Keratinocyte (primary cell): Measurements from ENCODE around the gene TSPAN17. TPM values are rescaled to one million over a fixed set of nuclear protein-coding genes. Genes with fewer than 3 reads are reported as not detected.
"Not testable (repeated sequence)": the region's sequence is repeated elsewhere in the genome, so short reads cannot be mapped to it uniquely, and the experiment has no call there.

Experiments used
- DNase-seq: peaks from one replicate; pipeline ENCODE4 v3.0.0-alpha.2; 2011; ENCODE audit warnings: low read depth, missing footprints, low spot score
- FAIRE-seq: peaks from 2 replicates; lab custom pipeline; 2011; peaks lifted over from hg19 to GRCh38; lab: Jason Lieb, UNC
- H2AFZ ChIP-seq: 2 replicates; pipeline ENCODE4 v1.6.0; 2012; ENCODE audit warnings: low read length, control low read depth, inconsistent platforms; ENCODE audit not compliant: control insufficient read depth
- H3K27ac ChIP-seq: 2 replicates; pipeline ENCODE4 v1.5.1; 2011; ENCODE audit warnings: low read length; ENCODE audit not compliant: control insufficient read depth, insufficient read depth
- H3K27me3 ChIP-seq: 3 replicates; pipeline ENCODE4 v1.6.0; 2011; ENCODE audit warnings: low read length; ENCODE audit not compliant: control insufficient read depth, insufficient read depth; ENCODE audit errors: extremely low read depth
- H3K36me3 ChIP-seq, 2 experiments: 2 replicates in 1 of 2; 3 replicates in 1 of 2; pipeline ENCODE4 v1.5.1; 2011; ENCODE audit warnings: low read length in 2 of 2, mild to moderate bottlenecking in 1 of 2; ENCODE audit not compliant: control insufficient read depth in 2 of 2, insufficient read depth in 2 of 2; ENCODE audit errors: extremely low read depth in 1 of 2
- H3K4me1 ChIP-seq: 3 replicates; pipeline ENCODE4 v1.5.1; 2011; ENCODE audit warnings: low read length; ENCODE audit not compliant: control insufficient read depth, insufficient read depth; ENCODE audit errors: extremely low read depth
- H3K4me2 ChIP-seq: 3 replicates; pipeline ENCODE4 v1.6.0; 2011; ENCODE audit warnings: low read depth, low read length; ENCODE audit not compliant: control insufficient read depth, insufficient read depth; ENCODE audit errors: extremely low read depth
- H3K4me3 ChIP-seq, 3 experiments: fragments of 200-600 bp in 1 of 3; sonication (generic) in 1 of 3; 2 replicates in 2 of 3; 3 replicates in 1 of 3; pipeline ENCODE4 v1.5.1; 2011 to 2016; ENCODE audit warnings: low read length in 3 of 3, mild to moderate bottlenecking in 3 of 3, control low read depth in 2 of 3, inconsistent platforms in 1 of 3, low read depth in 1 of 3, mixed read lengths in 1 of 3, mixed run types in 1 of 3, moderate library complexity in 1 of 3; ENCODE audit not compliant: control insufficient read depth in 2 of 3, insufficient read depth in 2 of 3; ENCODE audit errors: extremely low read depth in 1 of 3
- H3K79me2 ChIP-seq: 2 replicates; pipeline ENCODE4 v1.6.0; 2012; ENCODE audit warnings: low read length; ENCODE audit not compliant: control insufficient read depth, insufficient read depth
- H3K9ac ChIP-seq: 3 replicates; pipeline ENCODE4 v1.6.0; 2011; ENCODE audit warnings: low read length; ENCODE audit not compliant: control insufficient read depth, insufficient read depth; ENCODE audit errors: extremely low read depth
- H3K9me1 ChIP-seq: 3 replicates; pipeline ENCODE4 v1.6.0; 2011; ENCODE audit warnings: low read length; ENCODE audit not compliant: control insufficient read depth, insufficient read depth; ENCODE audit errors: extremely low read depth
- H3K9me3 ChIP-seq: 2 replicates; pipeline ENCODE4 v1.5.1; 2012; ENCODE audit warnings: low read depth, low read length; ENCODE audit not compliant: control insufficient read depth
- H4K20me1 ChIP-seq: 3 replicates; pipeline ENCODE4 v1.6.0; 2011; ENCODE audit warnings: low read length; ENCODE audit not compliant: control insufficient read depth, insufficient read depth; ENCODE audit errors: extremely low read depth
- CTCF ChIP-seq, 3 experiments: IDR thresholded peaks in 1 of 3; conservative IDR thresholded peaks in 1 of 3; optimal IDR thresholded peaks in 1 of 3; 2 replicates in 2 of 3; 3 replicates in 1 of 3; pipeline versions ENCODE3 to v1.5.1; 2011; ENCODE audit warnings: low read length in 3 of 3, mild to moderate bottlenecking in 3 of 3, moderate library complexity in 2 of 3, control low read depth in 1 of 3, inconsistent platforms in 1 of 3; ENCODE audit not compliant: insufficient read depth in 2 of 3; ENCODE audit errors: extremely low read depth in 1 of 3
- EZH2 ChIP-seq: IDR thresholded peaks from one replicate; pipeline ENCODE4 v1.6.1; 2012; ENCODE audit warnings: inconsistent platforms, mild to moderate bottlenecking, low read length, moderate library complexity
- dilution Hi-C: fragments of 300-500 bp; cut with MboI; formaldehyde crosslinking; loops from one replicate; pipeline ENCODE4 v1.7.0; 2020; ENCODE audit warnings: low sequenced_read_pairs; ENCODE audit not compliant: extremely low pct_ligation_motif_present
- polyA plus RNA-seq, 5 experiments: library from polyadenylated mRNA; depleted of rRNA in 3 of 5; stranded (reverse) in 3 of 5; stranded (forward) in 1 of 5; unstranded in 1 of 5; fragments of >200 nt; gene quantifications; 1 replicate in 1 of 5; 2 replicates in 3 of 5; 3 replicates in 1 of 5; pipeline versions ENCODE4 v1.2.1 to v1.2.3, GENCODE V29; 2011 to 2012; ENCODE audit warnings: missing spikeins in 2 of 5, low read depth in 1 of 5, low replicate concordance in 1 of 5

The TSPAN17 gene
- polyA plus RNA-seq, 1 donor (not counting 4 experiments of a cell fraction or from before 2014, with no cell fraction given): 53.1 TPM

DNA sequence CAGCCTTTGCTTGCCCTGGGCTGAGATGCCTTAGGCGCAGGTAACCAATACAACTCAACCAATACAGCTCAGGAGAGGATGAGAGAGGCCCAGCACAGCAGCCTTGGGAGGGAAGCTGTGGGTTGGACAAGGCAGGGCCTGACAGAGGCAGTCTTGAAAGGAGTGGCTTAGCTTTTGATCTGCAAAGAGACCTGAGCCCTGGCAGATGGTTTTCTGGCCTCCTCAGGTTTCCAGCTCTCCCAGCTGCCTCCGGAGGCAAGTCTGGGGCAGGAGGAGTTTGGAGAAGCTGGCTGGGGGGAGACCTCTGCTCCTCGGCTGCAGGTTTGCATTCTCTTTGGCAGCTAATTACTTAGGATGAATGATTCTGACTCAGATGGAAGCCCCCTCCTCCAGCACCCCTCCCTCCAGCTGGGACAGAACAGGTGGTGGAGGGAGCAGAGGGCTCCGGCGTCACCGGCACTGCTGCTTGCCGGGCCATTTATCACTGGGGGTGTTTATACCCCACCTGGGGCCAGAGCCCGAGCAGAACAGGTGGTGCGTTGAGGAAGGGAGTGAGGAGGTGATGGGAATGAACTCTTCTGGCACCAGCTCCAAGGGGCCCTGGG lies 50.8 kb downstream of the TSPAN17 start:
- Histone ChIP-seq H3K79me2 (no peaks in the 10 kb centered on the region), H3K9me1 (no peaks in the 10 kb centered on the region), H3K4me2 (no peak overlapping the region), H3K9ac (no peak overlapping the region), H3K27me3 (peaks cover 53% of the 10 kb centered on the region), H3K9me3 (no peaks in the 10 kb centered on the region), H4K20me1 (no peaks in the 10 kb centered on the region), H3K27ac (no peak overlapping the region), H3K4me3 (no peak overlapping the region), H3K36me3 (no peaks in the 10 kb centered on the region), H2AFZ (no peak overlapping the region), H3K4me1 (no peaks in the 10 kb centered on the region)
- no peak for TF ChIP-seq CTCF (optimal IDR thresholded peaks at IDR 0.05 in 1 of 3, IDR thresholded peaks at IDR 0.05 in 1 of 3, conservative IDR thresholded peaks at IDR 0.05 in 1 of 3; ENCODE audit: extremely low read depth in 1 of 3, insufficient read depth in 2 of 3, low read length in 3 of 3)
- TF ChIP-seq EZH2: no peak
- no peak for FAIRE-seq
- DNase-seq: no peak
- dilution Hi-C loops: no loop called here

GRCh38 chr5:176699446-176699845 lies 52.2 kb downstream of the TSPAN17 start:
- H3K79me2 ChIP-seq, H3K36me3 ChIP-seq, H3K27ac ChIP-seq, FAIRE-seq, H3K4me3 ChIP-seq, H2AFZ ChIP-seq, H3K9me1 ChIP-seq, H3K4me2 ChIP-seq, H3K9ac ChIP-seq, dilution Hi-C loops, DNase-seq, H3K9me3 ChIP-seq, H3K4me1 ChIP-seq, H4K20me1 ChIP-seq: not testable (repeated sequence)
- peaks cover 39% of the 10 kb centered on the region for H3K27me3 ChIP-seq
